ENCODE data around the gene ZFAND2B.

The ZFAND2B gene

DNA sequence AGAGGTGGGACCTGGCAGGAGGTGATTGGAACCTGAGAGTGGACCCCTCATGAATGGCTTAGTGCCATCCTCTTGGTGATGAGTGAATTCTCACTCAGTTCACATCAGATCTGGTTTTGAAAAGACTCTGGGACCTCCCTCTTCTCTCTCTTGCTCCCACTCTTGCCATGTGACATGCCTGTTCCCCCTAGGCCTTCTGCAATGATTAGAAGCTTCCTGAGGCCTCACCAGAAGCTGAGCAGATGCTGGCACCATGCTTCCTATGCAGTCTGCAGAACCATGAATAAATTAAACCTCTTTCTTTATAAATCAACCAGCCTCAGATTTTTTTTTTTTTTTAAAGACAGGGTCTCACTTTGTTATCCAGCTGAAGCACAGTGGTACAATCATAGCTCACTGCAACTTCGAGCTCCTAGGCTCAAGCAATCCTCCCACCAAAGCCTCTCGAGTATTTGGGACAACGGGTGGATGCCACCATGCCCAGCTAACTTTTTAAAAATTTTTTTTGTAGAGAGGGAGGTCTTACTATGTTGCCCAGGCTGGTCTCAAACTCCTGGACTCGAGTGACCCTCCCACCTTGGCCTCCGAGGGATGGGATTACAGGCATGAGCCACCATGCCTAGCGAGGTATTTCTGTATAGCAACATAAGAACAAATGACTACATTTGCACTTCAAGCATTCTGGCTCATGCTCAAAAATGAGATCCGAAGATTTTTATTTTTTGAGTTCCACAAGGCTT lies 2.0 kb upstream of the ZFAND2B start:
- DNase-seq (ENCODE audit: low read depth, low spot score) = no peak

DNA sequence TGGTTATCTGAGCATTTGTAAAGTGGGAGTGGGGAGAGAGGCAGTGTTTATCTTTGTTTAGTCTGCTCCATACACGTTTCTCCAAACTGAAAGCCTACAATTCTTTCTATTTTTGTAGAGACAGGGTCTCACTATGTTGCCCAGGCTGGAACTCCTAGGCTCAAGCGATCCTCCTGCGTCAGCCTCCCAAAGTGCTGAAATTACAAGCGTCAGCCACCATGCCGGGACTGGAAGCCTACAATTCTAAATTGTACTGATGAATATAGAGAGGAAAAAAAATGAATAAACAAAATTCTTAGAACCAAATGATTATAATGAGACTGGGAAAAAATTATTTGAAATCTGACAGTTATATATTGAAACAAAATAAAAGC lies 1.4 kb upstream of the ZFAND2B start:
- no peak for DNase-seq (ENCODE audit: low read depth, low spot score)

- DNase-seq (ENCODE audit: low read depth, low spot score) = no peak
Observed at GRCh38 chr2:219205981-219206327, 628 bp upstream of the ZFAND2B start.

DNA sequence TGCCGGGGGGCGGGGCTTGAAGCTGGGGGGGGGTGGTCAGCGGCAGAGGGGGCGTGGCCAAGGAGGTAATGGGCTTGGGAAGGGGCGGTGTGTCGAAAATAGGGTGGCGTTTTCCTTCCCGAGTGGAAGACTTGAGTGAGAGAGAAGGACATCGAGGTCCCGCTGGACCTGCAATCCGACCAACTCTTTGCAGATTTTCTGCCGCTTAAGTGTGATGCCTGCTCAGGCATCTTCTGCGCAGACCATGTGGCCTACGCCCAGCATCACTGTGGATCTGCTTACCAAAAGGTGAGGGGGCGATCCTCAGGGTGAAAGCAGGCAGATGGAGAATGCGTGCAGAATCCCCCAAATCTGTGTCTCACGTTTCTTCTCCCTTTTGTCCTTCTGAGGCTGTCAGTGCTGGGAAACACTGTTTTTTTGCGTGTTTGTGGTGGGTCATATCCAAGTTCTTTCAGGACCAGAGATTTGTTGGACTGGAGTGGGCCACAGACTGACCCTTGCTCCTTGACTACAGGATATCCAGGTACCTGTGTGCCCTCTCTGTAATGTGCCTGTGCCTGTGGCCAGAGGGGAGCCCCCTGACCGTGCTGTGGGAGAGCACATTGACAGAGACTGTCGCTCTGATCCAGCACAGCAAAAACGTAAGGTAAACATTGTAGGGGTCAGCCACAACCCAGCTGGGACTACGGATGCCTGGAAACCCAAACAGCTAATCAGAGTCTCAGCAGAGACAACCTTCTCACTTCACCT lies 727 bp downstream of the ZFAND2B start:
- no peak for DNase-seq (ENCODE audit: low read depth, low spot score)

DNA sequence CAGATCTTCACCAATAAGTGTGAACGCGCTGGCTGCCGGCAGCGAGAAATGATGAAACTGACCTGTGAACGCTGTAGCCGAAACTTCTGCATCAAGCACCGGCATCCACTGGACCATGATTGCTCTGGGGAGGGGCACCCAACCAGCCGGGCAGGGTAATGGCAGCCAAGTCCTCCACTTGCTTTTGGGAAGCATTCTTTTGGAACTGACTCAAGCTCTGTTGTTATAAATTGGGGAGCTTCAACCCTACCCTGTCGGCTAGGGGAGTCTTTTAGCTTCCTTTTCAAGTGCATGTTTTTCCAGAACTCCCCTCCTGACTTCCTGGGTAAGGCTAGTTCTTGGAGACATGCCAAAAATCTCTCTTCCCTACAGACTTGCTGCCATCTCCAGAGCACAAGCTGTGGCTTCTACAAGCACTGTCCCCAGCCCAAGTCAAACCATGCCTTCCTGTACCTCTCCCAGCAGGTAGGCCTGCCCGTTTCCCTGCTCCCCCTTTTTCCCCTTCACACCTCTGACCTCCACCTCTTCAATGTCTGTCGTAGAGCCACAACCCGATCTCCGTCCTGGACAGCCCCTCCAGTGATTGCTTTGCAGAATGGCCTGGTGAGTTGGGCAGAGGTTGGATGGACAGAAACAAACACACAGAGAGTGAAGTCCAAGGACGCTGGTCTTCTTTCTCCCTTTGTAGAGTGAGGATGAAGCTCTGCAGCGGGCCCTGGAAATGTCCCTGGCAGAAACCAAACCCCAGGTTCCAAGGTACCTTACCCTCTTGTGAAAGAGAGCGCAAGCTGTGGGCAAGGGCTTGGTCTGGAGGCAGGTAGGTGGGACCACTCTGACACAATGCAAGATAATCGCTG lies 1.5 kb downstream of the ZFAND2B start:
- no peak for DNase-seq (ENCODE audit: low read depth, low spot score)

DNA sequence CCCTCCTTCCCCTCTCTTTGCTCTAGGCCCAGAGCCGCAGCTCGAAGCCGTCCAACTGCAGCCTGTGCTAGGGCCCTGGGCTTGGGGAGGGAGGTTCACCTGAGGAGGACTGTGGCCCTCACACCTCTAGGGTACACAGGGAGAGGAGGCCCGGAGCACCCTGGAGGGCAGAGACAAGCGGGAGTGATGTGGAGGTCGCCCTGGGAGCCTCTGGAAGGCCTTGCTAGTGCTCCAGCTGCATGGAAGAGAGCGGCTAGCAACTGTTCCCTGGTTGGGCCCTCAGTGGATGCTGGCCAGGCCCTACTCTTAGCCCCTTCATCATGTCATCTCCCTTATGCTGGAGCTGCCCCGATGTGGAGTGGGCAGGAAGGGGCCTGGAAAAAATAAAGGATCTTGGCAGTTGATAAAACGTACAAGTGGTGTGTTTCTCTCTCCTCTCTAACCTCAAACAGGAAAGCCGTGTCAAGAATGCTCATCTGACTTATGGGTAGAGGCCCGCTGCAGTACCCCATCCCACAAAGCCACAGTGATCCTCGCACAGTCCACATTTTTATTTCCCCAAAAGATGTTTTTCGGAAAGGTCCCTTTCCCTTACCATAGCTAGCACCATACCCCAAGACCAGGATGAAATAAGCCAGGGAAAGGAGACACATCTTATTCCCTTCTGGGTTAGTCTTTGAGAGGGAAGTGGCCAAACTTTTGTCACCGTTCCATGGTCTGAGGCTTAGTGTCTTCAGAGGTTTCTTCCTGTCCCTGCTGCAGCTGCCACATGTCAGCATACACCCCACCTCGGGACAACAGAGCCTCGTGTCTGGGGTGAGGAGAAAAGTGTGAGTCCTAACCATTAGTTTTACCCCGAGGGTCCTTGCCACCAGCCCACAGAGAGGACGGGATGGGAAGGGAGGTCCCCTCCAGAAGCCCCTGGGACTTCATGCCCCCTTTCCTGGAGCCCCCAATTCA lies 2.9 kb downstream of the ZFAND2B start:
- DNase-seq (ENCODE audit: low read depth, low spot score) = no peak

DNA sequence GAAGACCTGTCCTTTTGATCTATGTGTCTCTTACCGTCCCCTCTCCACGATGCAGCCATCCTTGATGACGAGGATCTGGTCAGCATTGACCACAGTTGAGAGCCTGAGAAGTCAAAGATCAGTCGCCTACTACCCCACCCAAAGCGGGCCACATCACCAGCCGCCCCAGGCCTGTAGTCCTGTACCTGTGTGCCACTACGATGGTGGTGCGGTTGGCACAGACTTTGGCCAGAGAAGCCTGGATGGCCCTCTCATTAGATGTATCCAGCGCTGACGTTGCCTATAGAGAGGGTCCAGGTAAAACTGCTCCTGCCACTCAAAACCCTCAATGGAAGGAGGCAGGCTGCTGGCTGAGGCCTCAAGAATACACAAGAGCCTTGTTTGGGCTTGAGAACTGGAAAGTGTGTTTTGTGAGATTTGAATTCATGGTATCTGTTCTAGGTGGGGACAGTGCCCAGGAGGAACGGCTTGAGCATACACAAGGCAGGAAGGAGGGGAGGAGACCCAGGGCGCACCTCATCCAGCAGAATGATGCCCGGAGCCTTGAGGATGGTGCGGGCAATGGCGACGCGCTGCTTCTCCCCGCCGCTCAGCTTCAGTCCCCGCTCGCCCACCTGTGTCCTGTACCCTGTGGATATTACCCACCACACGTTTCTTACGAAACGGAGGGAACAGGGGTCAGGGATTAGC lies 3.8 kb downstream of the ZFAND2B start:
- no peak for DNase-seq (ENCODE audit: low read depth, low spot score)

DNA sequence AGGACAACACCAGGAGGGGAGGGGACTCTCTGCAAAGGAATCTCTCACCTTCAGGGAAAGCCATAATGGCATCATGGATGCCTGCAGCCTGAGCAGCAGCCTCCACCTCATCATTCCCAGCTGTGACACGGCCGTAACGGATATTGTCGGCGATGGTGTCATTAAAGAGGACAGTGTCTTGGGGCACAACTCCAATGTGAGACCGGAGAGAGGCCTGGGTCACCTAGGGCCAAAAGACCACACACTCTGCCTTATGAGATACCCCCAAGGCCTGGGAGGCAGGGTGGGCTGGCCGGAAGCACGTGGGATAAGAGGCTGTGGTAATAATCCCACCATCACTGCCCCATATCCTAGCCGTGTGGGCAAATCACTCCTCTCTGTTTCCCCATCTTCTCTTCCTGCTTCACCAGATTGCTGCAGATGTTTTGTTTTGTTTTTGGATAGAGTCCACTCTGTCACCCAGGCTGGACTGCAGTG lies 4.3 kb downstream of the ZFAND2B start:
- no peak for DNase-seq (ENCODE audit: low read depth, low spot score)

DNA sequence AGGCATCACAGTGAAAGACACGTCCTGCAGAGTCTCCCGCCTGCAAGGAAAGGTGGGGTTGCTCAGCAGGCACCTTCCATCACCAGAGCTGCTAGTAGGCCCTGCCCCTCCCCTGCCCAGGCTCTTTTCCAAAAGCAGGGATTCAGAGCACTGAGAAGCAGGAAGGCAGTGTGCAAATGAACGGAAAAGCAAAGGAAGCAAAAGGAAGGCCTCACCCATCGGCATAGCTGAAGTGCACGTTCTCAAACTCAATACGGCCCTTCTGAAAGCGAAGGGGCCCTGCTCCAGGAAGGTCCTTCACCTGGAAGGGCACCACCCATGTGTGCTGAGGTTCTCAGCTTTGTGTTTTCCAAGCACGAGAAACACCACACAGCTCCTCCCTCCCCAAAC lies 6.4 kb downstream of the ZFAND2B start:
- no peak for DNase-seq (ENCODE audit: low read depth, low spot score)

GRCh38 chr2:219213486-219214071 lies 7.0 kb downstream of the ZFAND2B start:
- no peak for DNase-seq (ENCODE audit: low read depth, low spot score)

- no peak for DNase-seq (ENCODE audit: low read depth, low spot score)
Observed at GRCh38 chr2:219214141-219214540, 7.6 kb downstream of the ZFAND2B start.

GRCh38 chr2:219214786-219215185 lies 8.2 kb downstream of the ZFAND2B start:
- no peak for DNase-seq (ENCODE audit: low read depth, low spot score)

GRCh38 chr2:219215871-219216534 lies 9.4 kb downstream of the ZFAND2B start:
- no peak for DNase-seq (ENCODE audit: low read depth, low spot score)

DNA sequence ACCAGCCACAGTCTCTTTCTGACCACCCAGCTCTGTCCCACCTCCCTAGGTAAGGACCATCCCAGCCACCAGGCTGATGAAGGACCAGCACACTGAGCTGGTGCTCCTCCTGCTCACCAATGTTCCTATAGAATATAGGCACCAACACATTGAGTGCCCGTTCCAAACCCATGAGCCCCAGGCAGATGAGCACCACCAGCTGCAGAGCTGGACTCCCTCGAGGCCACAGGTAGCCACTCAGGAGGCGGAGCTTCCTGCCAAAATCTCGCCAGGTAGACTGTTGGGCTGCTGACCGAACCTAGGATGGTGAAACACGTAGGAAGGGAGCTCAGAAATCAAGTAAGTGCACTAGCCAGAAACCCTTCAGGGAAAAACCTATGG lies 9.9 kb downstream of the ZFAND2B start:
- no peak for DNase-seq (ENCODE audit: low read depth, low spot score)

GRCh38 chr2:219218217-219218731 lies 11.7 kb downstream of the ZFAND2B start:
- peak; percentile 68 for DNase-seq (ENCODE audit: low read depth, low spot score)

DNA sequence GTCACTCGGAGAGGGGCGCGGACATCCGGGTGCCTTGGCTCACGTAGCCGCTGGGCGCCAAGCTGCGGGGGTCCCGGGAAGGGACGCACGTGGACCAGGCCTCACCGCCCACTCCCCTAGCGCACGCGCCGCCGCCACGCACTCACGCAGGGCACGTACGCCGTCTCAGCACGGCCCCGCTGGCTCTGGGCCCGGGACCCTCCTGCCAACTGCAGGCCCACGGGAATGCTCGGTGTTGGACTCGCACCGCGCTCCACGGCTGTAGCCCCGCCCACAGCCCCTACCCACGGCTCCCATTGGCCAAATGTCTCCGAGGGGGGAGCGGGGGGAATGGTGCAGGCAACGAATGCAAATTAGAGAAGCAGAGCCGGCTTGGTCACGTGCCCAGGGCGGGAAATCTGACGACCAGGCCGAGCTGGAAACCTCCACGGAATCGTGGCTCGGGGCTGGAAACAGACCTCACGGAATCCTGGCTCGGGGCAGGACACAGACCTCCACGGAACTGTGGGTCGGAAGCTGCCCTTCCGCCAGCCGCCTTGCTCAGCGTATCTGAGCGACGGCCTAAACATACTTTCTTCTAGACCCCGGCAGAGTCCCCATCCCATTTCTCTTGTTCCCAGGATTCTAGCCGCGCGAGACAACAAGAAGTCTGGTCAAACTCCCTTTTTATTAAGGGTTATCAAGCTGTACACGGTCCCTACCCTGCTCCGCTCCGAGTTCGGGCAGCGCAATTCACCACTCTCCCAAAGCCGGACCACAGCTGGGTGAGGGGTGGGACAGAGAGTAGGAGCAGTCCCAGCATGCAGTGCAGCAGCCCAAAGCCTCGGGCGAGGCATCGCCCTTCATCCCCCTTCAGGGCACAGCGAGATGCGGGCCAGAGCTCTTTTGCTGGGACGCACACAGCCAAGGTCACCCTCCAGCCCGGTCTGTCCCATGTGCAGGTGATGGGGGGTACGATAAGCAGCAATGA lies 12.4 kb downstream of the ZFAND2B start, which contains the start of gene ABCB6:
Gene ABCB6 (minus strand): TSS at position 227 of the 970 bp plus-strand sequence. CDS start 285 bp downstream, outside the sequence.
- DNase-seq (ENCODE audit: low read depth, low spot score) = peak; percentile 72

GRCh38 chr2:219219784-219220532 lies 13.4 kb downstream of the ZFAND2B start:
- no peak for DNase-seq (ENCODE audit: low read depth, low spot score)

All from brain pericyte (primary cell).